Measurements from ENCODE around the gene KIFBP. TPM values are rescaled to one million over a fixed set of nuclear protein-coding genes. Genes with fewer than 3 reads are reported as not detected.

KIFBP gene
- polyA plus RNA-seq, 3 donors: 0.52 to 4.0 (median 1.4) TPM

GRCh38 chr10:69014171-69014570 is 25.6 kb downstream of the KIFBP start:
- peaks cover 38 to 44% of the 10 kb centered on the region in 2 donors for H3K36me3 Mint-ChIP-seq
- Histone ChIP-seq H3K4me2 (replicated peaks; ENCODE audit: extremely low read depth, low read length, poor library complexity, severe bottlenecking) (no peak overlapping the region), H3K27me3 (ENCODE audit: control insufficient read depth in 2 of 2, insufficient read depth in 2 of 2, low read length in 2 of 2) (no peaks in the 10 kb centered on the region), H3K79me2 (ENCODE audit: insufficient read depth, low read length) (peaks cover 26% of the 10 kb centered on the region), H3K27ac (ENCODE audit: low read depth in 1 of 2, low read length in 2 of 2) (peak overlapping the region in 1 of 2 donors; percentile 70), H3K4me3 (replicated peaks in 1 of 3; ENCODE audit: low read depth in 2 of 3, low read length in 3 of 3) (no peak overlapping the region), H2AFZ (ENCODE audit: insufficient read depth, low read depth, low read length, poor library complexity, severe bottlenecking) (no peak overlapping the region), H3K9ac (ENCODE audit: insufficient read depth, low read length, poor library complexity, severe bottlenecking) (no peak overlapping the region), H3K9me3 (replicated peaks in 1 of 2; ENCODE audit: control insufficient read depth in 1 of 2, insufficient read depth in 1 of 2, low read length in 2 of 2) (no peaks in the 10 kb centered on the region), H3K36me3 (replicated peaks in 1 of 2; ENCODE audit: control insufficient read depth in 1 of 2, insufficient read depth in 2 of 2, low read length in 2 of 2) (peaks cover 7 to 41% of the 10 kb centered on the region in 2 donors), H4K20me1 (ENCODE audit: insufficient read depth, low read length) (no peaks in the 10 kb centered on the region), H3K4me1 (ENCODE audit: control insufficient read depth in 1 of 2, insufficient read depth in 2 of 2, low read length in 2 of 2) (peaks cover 0 to 25% of the 10 kb centered on the region in 2 donors)
- peaks cover 0 to 6% (median 2%) of the 10 kb centered on the region in 7 donors for H3K9me3 Mint-ChIP-seq
- H3K27me3 Mint-ChIP-seq (ENCODE audit: low read depth in 3 of 3): no peaks in the 10 kb centered on the region
- peak overlapping the region; percentile 3 to 86 (median 57) for H3K27ac Mint-ChIP-seq
- H3K4me1 Mint-ChIP-seq: peaks cover 24% of the 10 kb centered on the region
- DNase-seq: peak; percentile 30 to 40 (median 36)
- 80% methylated on average over 1 of the region's 1 CpG for whole genome bisulfite sequencing (ENCODE audit: insufficient coverage)
- no peak for TF ChIP-seq CTCF (IDR thresholded peaks at IDR 0.05)
- intact Hi-C loops (cut with micrococcal nuclease): loop anchor here in 1 of 2 donors (5.0 kb wide), 1 partner anchor 33 kb away; no protein-coding TSS in a partner anchor
- H3K4me3 Mint-ChIP-seq: no peak overlapping the region

GRCh38 chr10:69018613-69019012 is 30.0 kb downstream of the KIFBP start:
- no peak overlapping the region for H2AFZ ChIP-seq (ENCODE audit: insufficient read depth, low read depth, low read length, poor library complexity, severe bottlenecking)
- WGBS (ENCODE audit: insufficient coverage): 94% methylated on average over 2 of the region's 3 CpGs

More at GRCh38 chr10:69018613-69019012, 30.0 kb downstream of the KIFBP start:
- no peak overlapping the region for H3K27ac ChIP-seq (ENCODE audit: low read depth in 1 of 2, low read length in 2 of 2)
- no peaks in the 10 kb centered on the region for H4K20me1 ChIP-seq (ENCODE audit: insufficient read depth, low read length)
- no peaks in the 10 kb centered on the region for H3K9me3 Mint-ChIP-seq
- peaks cover 24 to 27% of the 10 kb centered on the region in 2 donors for H3K36me3 Mint-ChIP-seq
- no peaks in the 10 kb centered on the region for H3K9me3 ChIP-seq (replicated peaks in 1 of 2; ENCODE audit: control insufficient read depth in 1 of 2, insufficient read depth in 1 of 2, low read length in 2 of 2)
- H3K36me3 ChIP-seq (replicated peaks in 1 of 2; ENCODE audit: control insufficient read depth in 1 of 2, insufficient read depth in 2 of 2, low read length in 2 of 2): peaks cover 7 to 34% of the 10 kb centered on the region in 2 donors
- peaks cover 9% of the 10 kb centered on the region for H3K4me1 Mint-ChIP-seq
- no peaks in the 10 kb centered on the region for H3K79me2 ChIP-seq (ENCODE audit: insufficient read depth, low read length)
- no peak overlapping the region for H3K27ac Mint-ChIP-seq
- H3K4me3 Mint-ChIP-seq: no peak overlapping the region
- TF ChIP-seq CTCF (IDR thresholded peaks at IDR 0.05): no peak
- H3K27me3 ChIP-seq (ENCODE audit: control insufficient read depth in 2 of 2, insufficient read depth in 2 of 2, low read length in 2 of 2): no peaks in the 10 kb centered on the region
- no peak for DNase-seq
- H3K4me3 ChIP-seq (replicated peaks in 1 of 3; ENCODE audit: low read depth in 2 of 3, low read length in 3 of 3): no peak overlapping the region
- H3K27me3 Mint-ChIP-seq (ENCODE audit: low read depth in 3 of 3): no peaks in the 10 kb centered on the region
- peaks cover 0 to 14% of the 10 kb centered on the region in 2 donors for H3K4me1 ChIP-seq (ENCODE audit: control insufficient read depth in 1 of 2, insufficient read depth in 2 of 2, low read length in 2 of 2)
- no peak overlapping the region for H3K9ac ChIP-seq (ENCODE audit: insufficient read depth, low read length, poor library complexity, severe bottlenecking)
- no peak overlapping the region for H3K4me2 ChIP-seq (replicated peaks; ENCODE audit: extremely low read depth, low read length, poor library complexity, severe bottlenecking)
- intact Hi-C loops (cut with micrococcal nuclease): no loop called here

All from CD14-positive monocyte (primary cell).